ENCODE measurements around the gene PDE6A. TPM values are rescaled to one million over a fixed set of nuclear protein-coding genes. Genes with fewer than 3 reads are reported as not detected.

Gene PDE6A
- total and polyA plus RNA-seq, 2 experiments from 2014 or later, result 3.6 to 3.9 TPM

DNA sequence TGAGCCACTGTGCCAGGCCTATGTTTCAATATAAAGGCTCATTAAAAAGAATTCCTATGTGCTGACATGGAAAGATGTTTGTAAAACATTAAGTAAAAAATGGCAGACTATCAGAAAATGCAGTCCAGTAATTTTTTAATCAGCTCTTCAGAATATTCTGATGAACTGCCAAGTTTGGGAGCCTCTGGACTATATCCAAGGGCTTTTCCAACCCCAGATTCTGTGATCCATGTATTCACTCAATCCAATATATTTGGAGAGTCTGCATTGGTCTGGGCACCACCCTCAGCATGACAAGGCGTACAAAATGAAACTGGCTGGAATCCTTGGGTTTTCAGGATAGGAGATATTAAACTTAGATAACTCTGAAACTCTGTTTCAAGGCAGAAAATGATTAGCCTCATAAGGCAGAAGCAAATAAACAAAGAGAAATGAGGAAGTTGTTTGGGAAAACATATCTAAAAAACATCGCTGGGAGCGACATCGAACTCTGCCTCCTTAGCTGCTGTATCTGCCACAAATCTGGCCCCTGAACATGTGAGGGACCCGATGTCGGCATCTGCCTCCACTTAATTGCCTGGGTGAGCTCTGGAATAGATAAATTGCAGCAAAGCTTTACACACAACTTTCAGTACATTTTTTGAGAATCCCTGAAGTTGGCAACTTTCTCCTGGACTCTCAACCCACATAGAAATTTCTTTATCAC lies 14.4 kb downstream of the PDE6A start:
- no peak overlapping the region for H3K4me3 ChIP-seq

DNA sequence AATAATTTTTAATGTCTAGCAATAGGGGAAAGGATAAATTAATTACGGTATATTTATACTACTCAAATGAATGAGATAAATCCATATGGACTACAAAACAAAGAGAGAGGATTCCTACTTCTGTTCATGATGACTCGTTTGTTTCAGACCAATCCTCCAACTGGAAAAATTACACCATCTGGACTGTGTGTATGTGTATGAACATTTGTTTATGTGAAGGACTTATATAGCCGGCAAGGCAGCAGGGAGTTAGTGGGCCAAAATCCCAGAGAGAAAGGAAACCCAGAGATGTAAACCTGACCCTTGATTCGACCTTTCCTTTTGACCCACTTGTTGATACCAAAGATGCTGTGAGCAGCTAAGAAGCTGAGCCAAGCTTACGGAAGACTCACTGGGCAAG lies 20.1 kb downstream of the PDE6A start:
- Histone ChIP-seq H3K9me2 (replicated peaks; ENCODE audit: insufficient read depth) (no peaks in the 10 kb centered on the region), H3K79me2 (no peaks in the 10 kb centered on the region), H3K4me3 (no peak overlapping the region), H3K4me2 (no peak overlapping the region), H3K9me3 (ENCODE audit: low read depth) (no peaks in the 10 kb centered on the region), H3K36me3 (replicated peaks; ENCODE audit: insufficient read depth, low read depth) (no peaks in the 10 kb centered on the region), H3K27ac (peak overlapping the region; percentile 17), H3K4me1 (ENCODE audit: insufficient read depth) (no peaks in the 10 kb centered on the region), H4K20me1 (ENCODE audit: insufficient read depth, poor library complexity, severe bottlenecking) (no peaks in the 10 kb centered on the region), H3K27me3 (no peaks in the 10 kb centered on the region), H2AFZ (no peak overlapping the region)
- WGBS (ENCODE audit: low lambda C conversion rate, missing lambda C conversion rate), result 66% methylated on average over 5 of the region's 5 CpGs
- no peak for TF ChIP-seq EZH2phosphoT487 (IDR thresholded peaks at IDR 0.05; ENCODE audit: low read depth, severe bottlenecking, unreplicated experiment)
- TF ChIP-seq, protein P1, sequence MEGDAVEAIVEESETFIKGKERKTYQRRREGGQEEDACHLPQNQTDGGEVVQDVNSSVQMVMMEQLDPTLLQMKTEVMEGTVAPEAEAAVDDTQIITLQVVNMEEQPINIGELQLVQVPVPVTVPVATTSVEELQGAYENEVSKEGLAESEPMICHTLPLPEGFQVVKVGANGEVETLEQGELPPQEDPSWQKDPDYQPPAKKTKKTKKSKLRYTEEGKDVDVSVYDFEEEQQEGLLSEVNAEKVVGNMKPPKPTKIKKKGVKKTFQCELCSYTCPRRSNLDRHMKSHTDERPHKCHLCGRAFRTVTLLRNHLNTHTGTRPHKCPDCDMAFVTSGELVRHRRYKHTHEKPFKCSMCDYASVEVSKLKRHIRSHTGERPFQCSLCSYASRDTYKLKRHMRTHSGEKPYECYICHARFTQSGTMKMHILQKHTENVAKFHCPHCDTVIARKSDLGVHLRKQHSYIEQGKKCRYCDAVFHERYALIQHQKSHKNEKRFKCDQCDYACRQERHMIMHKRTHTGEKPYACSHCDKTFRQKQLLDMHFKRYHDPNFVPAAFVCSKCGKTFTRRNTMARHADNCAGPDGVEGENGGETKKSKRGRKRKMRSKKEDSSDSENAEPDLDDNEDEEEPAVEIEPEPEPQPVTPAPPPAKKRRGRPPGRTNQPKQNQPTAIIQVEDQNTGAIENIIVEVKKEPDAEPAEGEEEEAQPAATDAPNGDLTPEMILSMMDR (IDR thresholded peaks at IDR 0.05; ENCODE audit: poor library complexity), result no peak
- no peak for TF ChIP-seq EZH2 (IDR thresholded peaks at IDR 0.05; ENCODE audit: borderline replicate concordance)
- DNase-seq (ENCODE audit: low spot score), result no peak

More for the DNA sequence above, 14.4 kb downstream of the PDE6A start:
- Histone ChIP-seq H3K27me3 (no peaks in the 10 kb centered on the region), H3K36me3 (replicated peaks; ENCODE audit: insufficient read depth, low read depth) (no peaks in the 10 kb centered on the region), H3K27ac (peak overlapping the region; percentile 44), H3K9me2 (replicated peaks; ENCODE audit: insufficient read depth) (no peaks in the 10 kb centered on the region), H3K4me2 (peak overlapping the region; percentile 16), H2AFZ (no peak overlapping the region), H3K4me1 (ENCODE audit: insufficient read depth) (no peaks in the 10 kb centered on the region), H4K20me1 (ENCODE audit: insufficient read depth, poor library complexity, severe bottlenecking) (no peaks in the 10 kb centered on the region), H3K79me2 (no peaks in the 10 kb centered on the region), H3K9me3 (ENCODE audit: low read depth) (no peaks in the 10 kb centered on the region)
- TF ChIP-seq, protein P1 (IDR thresholded peaks at IDR 0.05; ENCODE audit: poor library complexity), result no peak
- TF ChIP-seq EZH2 (IDR thresholded peaks at IDR 0.05; ENCODE audit: borderline replicate concordance) (no peak), EZH2phosphoT487 (IDR thresholded peaks at IDR 0.05; ENCODE audit: low read depth, severe bottlenecking, unreplicated experiment) (no peak)
- DNase-seq (ENCODE audit: low spot score), result no peak
- 72% methylated on average over 6 of the region's 6 CpGs for WGBS (ENCODE audit: low lambda C conversion rate, missing lambda C conversion rate)

DNA sequence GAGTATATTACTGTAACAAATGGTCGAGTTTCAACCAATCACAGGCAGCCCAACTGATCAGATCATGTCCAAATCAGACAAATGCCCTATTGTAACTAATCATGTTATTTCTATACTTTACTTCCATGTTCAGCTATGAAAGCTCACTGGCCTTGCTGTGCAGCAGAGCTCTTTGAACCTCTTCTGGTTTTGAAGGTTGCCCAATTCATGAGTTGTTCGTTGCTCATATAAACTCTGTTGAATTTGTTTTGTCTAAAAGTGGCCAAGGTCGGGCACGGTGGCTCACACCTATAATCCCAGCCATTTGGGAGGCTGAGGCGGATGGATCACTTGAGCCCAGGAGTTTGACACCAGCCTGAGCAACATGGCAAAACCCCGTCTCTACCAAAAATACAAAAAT lies 21.6 kb downstream of the PDE6A start:
- Histone ChIP-seq H3K4me2 (no peak overlapping the region), H3K4me1 (ENCODE audit: insufficient read depth) (no peaks in the 10 kb centered on the region)
- 95% methylated on average over 6 of the region's 6 CpGs for WGBS (ENCODE audit: low lambda C conversion rate, missing lambda C conversion rate)

More for the DNA sequence above, 21.6 kb downstream of the PDE6A start:
- H3K27me3 ChIP-seq, result no peaks in the 10 kb centered on the region
- H3K9me3 ChIP-seq (ENCODE audit: low read depth), result no peaks in the 10 kb centered on the region
- no peak overlapping the region for H3K4me3 ChIP-seq
- no peaks in the 10 kb centered on the region for H3K36me3 ChIP-seq (replicated peaks; ENCODE audit: insufficient read depth, low read depth)
- no peaks in the 10 kb centered on the region for H4K20me1 ChIP-seq (ENCODE audit: insufficient read depth, poor library complexity, severe bottlenecking)
- no peak overlapping the region for H2AFZ ChIP-seq
- no peaks in the 10 kb centered on the region for H3K79me2 ChIP-seq
- H3K9me2 ChIP-seq (replicated peaks; ENCODE audit: insufficient read depth), result no peaks in the 10 kb centered on the region
- no peak for TF ChIP-seq EZH2phosphoT487 (IDR thresholded peaks at IDR 0.05; ENCODE audit: low read depth, severe bottlenecking, unreplicated experiment)
- TF ChIP-seq, protein P1 (IDR thresholded peaks at IDR 0.05; ENCODE audit: poor library complexity), result no peak
- no peak for TF ChIP-seq EZH2 (IDR thresholded peaks at IDR 0.05; ENCODE audit: borderline replicate concordance)
- H3K27ac ChIP-seq, result no peak overlapping the region
- no peak for DNase-seq (ENCODE audit: low spot score)

Data from hepatocyte (in vitro differentiated cells).